Measurements from ENCODE around the gene APEH.

Gene APEH

DNA sequence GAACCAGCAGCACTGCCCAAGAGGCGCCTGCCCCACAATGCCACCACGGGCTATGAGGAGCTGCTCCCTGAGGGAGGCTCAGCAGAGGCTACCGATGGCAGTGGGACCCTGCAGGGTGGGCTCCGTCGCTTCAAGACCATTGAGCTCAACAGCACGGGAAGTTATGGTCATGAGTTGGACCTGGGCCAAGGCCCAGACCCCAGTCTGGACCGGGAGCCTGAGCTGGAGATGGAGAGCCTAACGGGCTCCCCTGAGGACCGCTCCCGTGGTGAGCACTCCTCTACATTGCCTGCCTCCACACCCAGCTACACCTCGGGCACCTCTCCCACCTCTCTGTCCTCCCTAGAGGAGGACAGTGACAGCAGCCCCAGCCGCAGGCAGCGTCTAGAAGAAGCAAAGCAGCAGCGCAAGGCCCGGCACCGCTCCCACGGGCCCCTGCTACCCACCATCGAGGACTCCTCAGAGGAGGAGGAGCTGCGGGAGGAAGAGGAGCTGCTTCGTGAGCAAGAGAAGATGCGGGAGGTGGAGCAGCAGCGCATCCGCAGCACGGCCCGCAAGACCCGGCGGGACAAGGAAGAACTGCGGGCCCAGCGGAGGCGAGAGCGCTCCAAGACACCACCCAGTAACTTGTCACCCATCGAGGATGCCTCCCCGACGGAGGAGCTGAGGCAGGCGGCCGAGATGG is 21.8 kb upstream of the APEH start:
- no peak for DNase-seq

DNA sequence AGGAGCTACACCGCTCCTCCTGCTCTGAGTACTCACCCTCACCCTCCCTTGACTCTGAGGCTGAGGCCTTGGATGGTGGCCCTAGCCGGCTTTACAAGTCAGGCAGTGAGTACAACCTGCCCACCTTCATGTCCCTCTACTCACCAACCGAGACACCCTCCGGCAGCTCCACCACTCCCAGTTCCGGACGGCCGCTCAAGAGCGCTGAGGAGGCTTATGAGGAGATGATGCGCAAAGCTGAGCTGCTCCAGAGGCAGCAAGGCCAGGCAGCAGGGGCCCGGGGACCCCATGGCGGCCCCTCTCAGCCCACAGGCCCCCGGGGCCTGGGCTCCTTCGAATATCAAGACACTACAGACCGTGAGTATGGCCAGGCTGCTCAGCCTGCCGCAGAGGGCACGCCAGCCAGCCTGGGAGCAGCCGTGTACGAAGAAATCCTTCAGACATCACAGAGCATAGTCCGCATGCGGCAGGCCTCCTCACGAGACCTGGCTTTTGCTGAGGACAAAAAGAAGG is 21.2 kb upstream of the APEH start:
- DNase-seq = no peak

DNA sequence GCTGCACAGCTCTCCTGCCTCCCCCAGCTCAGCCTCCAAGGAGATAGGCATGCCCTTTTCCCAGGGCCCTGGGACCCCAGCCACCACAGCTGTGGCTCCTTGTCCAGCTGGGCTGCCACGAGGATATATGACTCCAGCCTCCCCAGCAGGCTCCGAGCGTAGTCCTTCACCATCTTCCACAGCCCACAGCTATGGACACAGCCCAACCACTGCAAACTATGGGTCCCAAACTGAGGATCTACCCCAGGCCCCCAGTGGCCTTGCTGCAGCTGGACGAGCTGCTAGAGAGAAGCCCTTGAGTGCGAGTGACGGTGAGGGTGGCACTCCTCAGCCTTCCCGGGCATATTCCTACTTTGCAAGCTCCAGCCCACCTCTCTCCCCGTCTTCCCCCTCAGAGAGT is 20.5 kb upstream of the APEH start:
- no peak for DNase-seq

DNA sequence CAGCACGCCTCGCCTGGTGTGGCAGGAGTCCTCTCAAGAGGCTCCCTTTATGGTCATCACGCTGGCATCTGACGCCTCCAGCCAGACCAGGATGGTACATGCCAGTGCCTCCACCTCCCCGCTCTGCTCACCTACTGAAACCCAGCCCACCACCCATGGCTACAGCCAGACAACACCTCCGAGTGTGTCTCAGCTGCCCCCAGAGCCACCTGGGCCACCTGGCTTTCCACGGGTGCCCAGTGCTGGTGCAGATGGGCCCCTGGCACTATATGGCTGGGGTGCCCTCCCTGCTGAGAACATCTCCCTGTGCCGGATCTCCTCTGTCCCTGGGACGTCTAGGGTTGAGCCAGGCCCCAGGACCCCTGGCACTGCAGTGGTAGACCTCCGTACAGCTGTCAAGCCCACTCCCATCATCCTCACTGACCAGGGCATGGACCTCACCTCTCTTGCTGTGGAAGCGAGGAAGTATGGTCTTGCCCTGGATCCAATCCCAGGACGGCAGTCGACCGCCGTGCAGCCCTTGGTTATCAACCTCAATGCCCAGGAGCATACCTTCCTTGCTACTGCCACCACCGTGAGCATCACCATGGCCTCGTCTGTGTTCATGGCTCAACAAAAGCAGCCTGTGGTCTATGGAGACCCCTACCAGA is 19.9 kb upstream of the APEH start:
- DNase-seq = no peak

DNA sequence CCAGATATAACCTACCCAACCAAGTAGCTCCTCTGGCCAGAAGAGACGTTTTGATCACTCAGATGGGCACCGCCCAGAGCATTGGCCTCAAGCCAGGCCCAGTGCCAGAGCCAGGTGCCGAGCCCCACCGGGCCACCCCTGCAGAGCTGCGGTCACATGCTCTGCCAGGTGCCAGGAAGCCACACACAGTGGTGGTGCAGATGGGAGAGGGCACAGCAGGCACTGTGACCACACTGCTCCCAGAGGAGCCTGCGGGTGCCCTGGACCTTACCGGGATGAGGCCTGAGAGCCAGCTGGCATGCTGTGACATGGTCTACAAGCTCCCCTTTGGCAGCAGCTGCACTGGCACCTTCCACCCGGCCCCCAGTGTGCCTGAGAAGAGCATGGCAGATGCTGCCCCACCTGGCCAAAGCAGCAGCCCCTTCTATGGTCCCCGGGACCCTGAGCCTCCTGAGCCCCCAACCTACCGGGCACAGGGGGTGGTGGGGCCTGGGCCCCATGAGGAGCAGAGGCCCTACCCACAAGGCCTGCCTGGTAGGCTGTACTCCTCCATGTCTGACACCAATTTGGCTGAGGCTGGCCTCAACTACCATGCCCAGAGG is 19.1 kb upstream of the APEH start:
- no peak for DNase-seq

GRCh38 chr3:49655731-49656285 is 18.3 kb upstream of the APEH start:
- DNase-seq = no peak

GRCh38 chr3:49656541-49657112 is 17.5 kb upstream of the APEH start:
- no peak for DNase-seq

DNA sequence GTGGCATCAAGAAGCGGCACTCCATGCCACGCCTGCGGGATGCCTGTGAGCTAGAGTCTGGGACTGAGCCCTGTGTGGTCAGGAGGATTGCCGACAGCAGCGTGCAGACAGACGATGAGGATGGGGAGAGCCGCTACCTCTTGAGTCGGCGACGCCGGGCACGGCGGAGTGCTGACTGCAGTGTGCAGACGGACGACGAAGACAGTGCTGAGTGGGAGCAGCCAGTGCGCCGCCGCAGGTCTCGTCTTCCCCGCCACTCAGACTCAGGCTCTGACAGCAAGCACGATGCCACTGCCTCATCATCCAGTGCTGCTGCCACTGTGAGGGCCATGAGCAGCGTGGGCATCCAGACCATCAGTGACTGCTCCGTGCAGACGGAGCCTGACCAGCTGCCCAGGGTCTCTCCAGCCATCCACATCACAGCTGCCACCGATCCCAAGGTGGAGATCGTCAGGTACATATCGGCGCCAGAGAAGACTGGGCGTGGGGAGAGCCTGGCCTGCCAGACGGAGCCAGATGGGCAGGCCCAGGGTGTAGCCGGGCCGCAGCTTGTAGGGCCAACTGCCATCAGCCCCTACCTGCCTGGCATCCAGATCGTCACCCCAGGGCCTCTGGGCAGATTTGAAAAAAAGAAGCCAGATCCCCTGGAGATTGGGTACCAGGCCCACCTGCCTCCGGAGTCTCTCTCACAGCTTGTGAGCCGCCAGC is 16.8 kb upstream of the APEH start:
- DNase-seq = no peak

GRCh38 chr3:49658711-49659110 is 15.4 kb upstream of the APEH start:
- DNase-seq = no peak

- no peak for DNase-seq
These were observed 14.4 kb upstream of the APEH start for GRCh38 chr3:49659756-49660155.

- no peak for DNase-seq
These were observed 12.9 kb upstream of the APEH start for GRCh38 chr3:49661281-49661680.

DNA sequence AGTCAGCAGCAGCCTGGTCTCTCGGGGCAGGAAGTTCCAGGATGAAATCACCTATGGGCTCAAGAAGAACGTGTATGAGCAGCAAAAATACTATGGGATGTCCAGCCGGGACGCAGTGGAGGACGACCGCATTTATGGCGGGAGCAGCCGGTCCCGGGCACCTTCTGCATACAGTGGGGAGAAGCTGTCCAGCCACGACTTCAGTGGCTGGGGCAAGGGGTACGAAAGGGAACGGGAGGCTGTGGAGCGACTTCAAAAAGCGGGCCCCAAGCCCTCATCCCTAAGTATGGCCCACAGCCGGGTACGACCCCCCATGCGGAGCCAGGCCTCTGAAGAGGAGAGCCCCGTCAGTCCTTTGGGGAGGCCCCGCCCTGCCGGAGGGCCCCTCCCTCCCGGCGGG is 12.1 kb upstream of the APEH start:
- no peak for DNase-seq

DNA sequence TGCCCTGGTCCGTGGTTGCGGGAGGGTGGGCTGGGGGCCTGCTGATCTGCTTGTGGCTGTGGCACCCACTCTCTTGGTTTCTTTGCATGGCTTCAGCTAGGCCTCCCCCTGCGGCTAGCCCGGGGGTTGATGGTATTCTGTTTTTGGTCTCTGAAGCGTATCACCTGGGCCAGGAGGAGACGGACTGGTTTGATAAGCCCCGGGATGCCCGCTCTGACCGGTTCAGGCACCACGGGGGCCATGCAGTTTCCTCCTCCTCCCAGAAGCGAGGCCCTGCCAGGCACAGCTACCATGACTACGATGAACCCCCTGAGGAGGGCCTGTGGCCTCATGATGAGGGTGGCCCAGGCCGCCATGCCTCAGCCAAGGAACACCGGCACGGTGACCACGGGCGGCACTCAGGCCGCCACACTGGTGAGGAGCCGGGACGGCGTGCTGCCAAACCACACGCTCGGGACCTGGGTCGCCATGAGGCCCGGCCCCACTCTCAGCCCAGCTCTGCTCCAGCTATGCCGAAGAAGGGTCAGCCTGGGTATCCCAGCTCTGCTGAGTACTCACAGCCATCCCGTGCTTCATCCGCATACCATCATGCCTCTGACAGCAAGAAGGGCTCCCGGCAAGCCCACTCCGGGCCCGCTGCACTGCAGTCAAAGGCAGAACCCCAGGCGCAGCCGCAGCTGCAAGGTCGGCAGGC is 11.3 kb upstream of the APEH start:
- DNase-seq = no peak

DNA sequence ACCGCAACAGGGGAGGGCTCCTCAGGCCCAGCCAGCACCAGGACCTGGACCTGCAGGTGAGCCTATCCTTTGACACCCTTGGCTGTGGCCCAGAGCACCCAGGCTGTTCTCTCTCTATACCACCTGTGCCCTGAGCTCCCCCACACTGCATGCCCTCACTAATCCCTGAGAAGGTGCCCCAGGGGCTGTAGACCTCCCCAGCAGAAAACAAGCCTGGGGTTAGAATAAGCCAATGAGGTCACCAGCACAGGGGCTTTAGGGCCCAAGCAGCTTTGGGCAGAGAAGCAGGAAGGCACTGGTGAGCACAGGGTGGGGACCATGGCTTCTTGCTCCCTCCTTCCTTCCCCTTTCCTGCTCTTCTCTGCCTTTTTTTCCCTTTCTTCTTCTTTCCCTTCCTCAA is 10.3 kb upstream of the APEH start:
- DNase-seq = no peak

GRCh38 chr3:49664300-49664699 is 9.9 kb upstream of the APEH start:
- no peak for DNase-seq

- DNase-seq = no peak
These were observed 8.2 kb upstream of the APEH start for GRCh38 chr3:49665822-49666519.

DNA sequence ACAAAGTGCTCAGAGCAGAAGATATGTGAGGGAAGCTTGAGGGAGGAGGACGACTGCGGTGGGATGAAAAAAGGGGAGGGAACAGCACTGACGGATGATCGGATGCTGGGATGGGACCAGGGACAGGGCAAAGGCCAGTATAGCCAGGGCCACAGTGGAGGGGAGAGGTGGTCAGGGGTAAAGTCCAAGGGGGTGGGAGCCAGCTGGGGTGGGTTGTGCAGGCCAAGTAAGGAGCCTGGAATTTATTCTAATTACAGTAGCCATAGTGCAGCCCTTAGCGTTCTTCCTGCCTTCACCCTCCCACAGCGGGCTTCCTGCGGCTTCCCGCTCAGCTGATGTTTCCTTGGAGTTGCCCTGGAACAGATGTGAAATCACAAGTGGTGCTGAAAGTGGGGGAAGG is 7.6 kb upstream of the APEH start:
- no peak for DNase-seq

GRCh38 chr3:49667701-49668413 is 6.3 kb upstream of the APEH start:
- DNase-seq = no peak

DNA sequence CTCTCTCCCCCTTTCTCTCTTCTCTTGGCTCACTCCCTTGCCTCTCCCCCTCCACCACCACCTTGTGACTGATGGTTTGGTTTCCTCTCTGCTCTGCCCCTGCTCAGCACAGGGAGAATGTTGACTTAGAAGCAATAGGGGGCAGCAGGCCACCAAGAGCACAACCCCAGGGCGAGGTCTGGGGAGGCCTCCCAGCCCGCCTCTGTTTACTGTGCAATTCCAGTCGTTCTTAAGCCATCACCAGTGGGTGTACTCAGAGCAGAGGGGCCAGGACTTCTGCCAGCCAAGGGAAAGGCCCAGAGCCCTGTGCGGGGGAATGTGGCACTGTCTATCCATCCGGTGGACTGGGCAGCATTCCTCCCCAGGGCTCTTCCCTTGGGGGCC is 5.7 kb upstream of the APEH start:
- no peak for DNase-seq

- no peak for DNase-seq
These were observed 5.3 kb upstream of the APEH start for GRCh38 chr3:49668861-49669260.

GRCh38 chr3:49669352-49669751 is 4.8 kb upstream of the APEH start:
- no peak for DNase-seq

Data from CD4-positive, alpha-beta T cell treated with Interferon gamma for 1 hour (primary cell).